ENCODE results near the gene USH1G.

The USH1G gene

DNA sequence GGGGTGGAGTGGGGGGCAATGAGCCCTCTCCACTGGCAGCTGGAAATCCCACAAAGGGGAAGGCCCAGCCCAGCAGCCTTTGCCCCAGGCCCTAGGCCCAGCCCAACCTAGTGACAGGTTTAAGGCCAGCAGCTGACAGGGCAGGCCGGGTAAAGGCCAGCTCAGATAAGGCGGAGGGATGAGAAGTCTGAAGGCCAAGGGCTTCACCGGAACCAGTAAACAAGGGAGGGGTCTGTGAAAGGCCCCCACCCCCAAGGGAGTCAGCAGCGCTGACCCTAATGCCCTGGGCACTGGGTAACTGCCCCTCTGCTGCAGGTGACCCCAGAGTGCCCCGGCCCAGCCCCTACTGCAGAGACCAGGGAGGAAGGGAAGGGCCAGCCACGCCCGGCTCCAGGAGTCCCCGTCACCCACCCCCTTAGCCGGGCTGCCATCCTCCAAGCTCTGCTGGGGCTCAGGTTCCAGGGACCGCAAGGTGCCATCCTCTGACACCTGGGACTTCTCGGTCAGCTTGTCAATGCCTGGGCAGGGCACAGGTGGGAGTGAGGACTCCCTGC lies 30.2 kb upstream of the USH1G start:
- DNase-seq: no peak

DNA sequence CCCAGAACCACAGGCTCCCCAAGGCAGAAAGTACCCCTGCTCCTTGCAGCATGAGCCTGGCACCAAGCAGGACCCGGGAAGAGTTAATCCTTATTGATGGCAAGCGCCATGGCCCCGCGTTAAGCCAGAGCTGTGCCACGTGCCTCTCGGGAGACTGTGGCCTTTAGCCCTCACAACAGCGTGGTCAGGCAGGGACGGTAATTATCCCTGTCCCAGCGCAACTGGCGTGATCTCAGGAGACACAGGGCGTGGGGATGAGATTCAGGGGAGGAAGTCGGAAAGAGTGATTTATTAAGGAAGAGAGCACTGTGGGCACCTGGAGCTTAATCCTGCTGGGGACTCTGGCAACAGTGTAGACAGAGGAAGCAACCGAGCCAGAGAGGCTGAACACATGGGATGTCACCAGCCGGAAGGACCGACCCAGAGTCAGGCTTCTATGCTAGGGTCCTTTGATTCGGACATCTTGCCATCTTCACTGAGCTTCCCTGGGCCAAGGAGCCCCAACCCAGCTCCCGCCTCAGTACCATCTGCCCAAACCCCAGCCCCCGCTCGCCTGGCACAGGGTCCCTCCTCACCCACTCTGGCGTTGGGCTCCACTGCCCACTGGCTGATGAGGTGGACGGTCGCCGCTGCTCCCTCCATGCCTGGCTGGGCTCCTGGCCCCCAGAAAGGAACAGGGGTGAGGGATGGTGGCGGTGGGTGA lies 29.5 kb upstream of the USH1G start:
- no peak for DNase-seq

DNA sequence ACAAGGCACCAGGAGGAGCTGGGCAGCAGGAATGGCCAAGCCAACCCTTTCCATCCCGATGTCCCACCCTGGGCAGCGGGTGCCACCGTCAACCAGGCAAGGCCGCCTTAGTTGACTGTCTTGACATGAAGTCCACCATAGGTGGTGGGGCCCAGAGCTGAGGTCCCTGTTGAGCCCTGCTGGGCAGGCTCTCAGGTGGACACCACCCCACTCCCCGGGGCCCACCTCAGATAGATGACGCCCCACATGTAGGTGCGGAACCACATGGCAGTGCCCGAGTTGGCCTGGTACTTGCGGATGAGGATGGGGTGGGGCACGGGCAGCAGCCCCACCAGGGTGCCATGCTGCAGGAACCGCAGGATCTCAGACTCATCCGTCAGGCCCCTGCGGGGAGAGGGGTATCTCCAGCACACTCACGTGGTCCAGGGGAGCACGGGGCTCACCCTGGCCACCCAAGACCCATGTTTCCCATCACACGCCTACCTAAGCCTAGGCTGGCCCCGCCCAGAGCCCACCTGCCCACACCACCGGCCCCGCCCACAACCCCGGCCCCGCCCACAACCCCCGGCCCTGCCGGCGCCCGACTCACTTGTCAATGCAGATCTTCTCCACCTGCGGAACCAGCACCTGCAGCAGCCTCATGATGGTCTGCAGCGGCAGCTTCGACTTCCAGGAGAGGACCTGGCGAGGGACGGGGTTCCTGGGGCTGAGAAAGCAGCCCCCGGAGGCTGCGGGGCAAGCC lies 28.8 kb upstream of the USH1G start:
- DNase-seq: no peak

DNA sequence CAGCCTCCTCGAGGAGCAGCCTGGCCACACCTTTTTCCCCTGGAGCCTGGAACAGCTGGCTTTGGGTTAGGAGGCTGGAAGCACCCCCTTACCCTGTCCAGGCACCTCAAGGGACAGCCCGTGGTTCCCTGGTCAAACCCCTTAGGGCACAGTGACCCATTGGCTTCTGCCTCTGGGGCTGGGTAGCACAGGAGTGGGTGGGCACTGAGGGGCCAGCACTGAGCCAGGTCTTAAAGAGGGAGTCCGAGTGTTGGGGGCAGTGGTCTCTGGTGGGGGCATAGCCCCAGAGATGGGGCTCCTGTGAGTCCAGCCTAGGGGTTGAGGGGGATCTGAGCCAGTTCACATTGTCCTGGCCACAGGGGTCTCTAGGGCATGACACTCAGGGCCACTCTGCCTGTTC lies 28.0 kb upstream of the USH1G start:
- no peak for DNase-seq

DNA sequence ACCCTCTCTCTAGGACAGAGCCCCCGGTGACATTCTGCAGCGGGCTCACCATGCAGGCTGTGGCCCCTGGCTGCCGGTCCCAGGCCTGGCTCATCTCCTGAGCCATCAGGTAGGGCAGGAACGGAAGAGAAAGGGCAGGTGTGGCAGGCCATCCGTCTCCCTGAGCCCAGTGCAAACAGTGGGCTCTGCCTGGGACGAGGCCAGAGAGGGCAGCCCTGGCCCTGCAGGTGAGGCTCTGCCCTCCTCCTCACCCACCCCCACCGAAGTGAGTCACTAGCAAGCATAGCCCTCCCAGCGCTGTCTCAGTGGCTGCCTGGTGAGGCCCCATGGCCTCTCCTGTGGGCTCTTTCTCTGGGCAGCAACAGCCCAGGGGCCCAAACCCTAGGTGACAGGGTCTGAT lies 27.2 kb upstream of the USH1G start:
- DNase-seq: no peak

DNA sequence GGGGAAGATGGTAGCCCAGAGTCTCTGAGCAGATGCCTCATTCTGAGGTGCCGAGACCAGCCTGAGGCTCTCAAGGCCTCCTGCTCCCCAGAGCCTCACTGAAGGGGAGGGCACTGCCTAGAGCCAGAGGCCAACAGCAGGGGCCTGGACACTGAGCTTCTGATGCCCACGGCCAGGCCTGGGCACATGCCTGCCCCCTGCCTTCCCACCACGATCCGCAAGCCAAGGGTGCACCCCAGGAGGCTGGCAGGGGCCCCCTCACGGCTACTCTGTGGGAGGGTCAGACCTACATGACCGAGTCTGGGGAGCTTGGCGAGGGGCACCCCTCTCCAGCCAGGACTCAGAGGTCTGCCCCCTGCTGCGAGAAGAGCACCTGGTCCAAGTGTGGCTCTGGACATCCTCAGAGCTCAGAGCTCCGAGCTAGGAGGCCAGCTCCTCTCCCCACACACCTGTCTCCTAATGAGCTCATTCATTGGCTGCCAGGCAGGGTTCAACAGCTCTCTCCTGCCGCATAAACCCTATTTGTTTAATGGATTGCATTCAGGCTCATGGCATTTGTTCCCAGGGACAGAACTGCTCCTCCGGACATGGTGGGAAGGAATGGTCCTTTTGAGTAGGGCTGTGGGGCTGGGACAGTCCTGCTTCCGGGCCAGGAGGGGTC lies 26.5 kb upstream of the USH1G start:
- no peak for DNase-seq

DNA sequence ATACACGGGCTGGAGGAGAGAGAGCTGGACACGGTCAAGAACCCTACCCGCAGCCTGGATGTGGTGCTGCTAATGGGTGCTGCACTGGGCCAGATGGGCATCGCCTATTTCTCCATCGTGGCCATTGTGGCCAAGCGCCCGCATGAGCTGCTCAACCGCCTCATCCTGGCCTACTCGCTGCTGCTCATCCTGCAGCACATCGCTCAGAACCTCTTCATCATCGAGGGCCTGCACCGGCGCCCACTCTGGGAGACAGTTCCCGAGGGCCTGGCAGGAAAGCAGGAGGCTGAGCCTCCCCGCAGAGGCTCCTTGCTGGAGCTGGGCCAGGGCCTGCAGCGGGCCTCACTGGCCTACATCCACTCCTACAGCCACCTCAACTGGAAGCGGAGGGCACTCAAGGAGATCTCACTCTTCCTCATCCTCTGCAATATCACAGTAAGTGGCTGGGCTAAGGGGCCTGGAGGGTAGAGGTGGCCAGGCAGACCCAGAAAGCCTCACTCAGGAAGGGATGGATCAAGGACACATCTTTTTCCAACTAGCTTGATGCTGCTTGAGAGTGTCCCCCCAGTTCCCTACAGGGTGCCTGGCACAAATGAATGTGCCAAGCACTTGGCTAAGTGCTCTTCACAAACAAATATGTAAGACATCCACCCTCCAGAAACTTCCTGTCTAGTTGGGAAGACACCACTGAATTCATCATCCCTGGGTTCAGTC lies 24.1 kb upstream of the USH1G start:
- DNase-seq: no peak

DNA sequence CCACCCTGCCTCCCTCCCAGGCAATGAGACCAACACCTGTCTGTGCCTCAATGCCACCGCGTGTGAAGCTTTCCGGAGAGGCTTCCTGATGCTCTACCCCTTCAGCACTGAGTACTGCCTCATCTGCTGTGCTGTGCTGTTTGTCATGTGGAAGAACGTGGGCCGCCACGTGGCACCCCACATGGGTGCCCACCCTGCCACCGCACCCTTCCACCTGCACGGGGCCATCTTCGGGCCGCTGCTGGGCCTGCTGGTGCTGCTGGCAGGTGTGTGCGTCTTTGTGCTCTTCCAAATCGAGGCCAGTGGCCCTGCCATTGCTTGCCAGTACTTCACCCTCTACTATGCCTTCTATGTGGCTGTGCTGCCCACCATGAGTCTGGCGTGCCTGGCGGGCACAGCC lies 23.6 kb upstream of the USH1G start:
- DNase-seq: no peak

DNA sequence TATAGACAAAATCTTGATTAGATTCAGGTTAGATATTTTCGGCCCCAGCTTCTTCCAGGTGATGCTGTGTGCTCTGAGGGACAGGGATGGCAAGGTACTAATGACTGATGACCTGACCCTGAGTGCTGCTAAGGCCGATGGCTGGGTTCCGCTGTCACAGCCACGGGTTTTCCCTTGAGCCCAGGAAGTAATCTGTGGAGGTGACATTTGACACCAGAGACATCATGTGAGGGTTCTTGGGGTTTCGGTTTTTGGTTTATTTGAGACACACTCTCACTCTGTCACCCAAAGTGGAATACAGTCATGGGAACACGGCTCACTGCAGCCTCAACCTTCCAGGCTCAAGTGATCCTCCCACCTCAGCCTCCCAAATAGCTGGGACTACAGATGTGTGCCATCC lies 22.5 kb upstream of the USH1G start:
- DNase-seq: no peak

DNA sequence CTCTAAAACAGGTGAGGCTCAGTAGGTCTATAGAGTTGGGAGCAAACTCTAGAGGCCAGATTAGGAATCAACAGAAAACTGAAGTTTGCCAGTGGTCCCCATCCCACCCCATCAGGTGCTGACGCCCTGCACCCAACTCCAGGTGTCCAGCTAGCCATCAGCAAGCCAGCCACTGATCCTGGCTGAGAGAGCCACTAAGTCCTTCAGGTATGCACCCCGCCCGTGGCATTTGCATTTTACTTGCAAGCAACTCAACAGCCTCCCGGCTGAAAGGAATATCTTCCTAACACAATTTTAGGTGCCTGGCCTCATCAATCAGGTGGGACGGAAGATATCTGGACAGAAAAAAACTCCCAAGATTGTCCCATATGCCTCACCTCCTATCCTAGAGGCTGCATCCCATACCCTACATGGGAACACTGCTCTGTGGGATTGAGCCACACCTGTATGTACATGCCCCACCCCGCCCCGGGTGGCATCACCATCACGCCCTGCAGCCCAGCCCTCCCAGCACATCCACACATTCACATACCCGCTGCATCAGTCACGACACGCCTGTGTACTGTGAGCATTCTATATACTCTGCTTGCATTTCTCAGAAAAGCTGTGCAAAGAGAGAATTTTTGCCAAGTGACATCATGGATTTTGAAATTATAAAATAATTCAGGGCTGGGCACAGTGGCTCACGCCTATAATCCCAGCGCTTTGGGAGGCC lies 20.9 kb upstream of the USH1G start:
- DNase-seq: no peak

DNA sequence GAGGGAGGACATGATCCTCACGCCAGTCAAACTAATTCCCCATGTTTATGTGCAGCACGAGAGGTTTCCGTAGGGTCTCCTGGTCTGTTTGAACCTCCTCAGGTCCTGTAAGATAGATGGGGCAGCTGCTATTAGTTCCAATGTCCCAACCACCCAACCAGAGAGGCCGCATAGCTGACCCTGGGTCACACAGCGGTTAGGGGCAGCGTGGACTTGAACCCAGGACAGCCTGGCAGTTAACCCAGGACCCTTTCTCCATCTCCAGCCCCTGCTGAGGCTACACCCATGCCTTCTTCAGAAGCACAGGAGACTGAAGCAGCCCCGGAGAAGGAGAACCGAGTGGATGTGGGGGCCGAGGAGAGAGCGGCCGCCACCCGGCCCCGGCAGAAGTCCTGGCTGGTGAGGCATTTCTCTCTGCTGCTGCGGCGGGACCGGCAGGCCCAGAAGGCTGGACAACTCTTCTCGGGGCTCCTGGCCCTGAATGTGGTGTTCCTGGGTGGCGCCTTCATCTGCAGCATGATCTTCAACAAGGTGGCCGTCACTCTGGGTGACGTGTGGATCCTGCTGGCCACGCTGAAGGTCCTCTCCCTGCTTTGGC lies 18.2 kb upstream of the USH1G start:
- no peak for DNase-seq

DNA sequence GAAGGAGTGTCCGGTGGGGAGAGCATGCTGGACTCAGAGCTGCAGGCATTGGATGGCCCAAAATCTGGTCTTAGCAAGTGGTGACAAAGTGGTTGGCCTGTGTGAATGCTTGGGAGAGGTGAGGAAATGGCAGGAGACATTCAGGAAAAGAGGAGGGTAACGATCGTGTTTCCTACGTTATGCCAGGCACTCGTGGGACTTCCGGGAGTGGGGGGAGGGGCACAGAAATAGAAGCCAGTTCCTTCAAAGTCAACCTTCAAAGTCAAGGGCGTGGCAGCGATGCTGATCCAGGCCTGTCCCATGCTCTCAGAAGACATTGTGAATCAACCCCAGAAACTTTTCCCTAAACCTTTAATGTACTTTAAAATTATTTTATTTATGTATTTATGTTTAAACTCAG lies 16.5 kb upstream of the USH1G start:
- DNase-seq: no peak

DNA sequence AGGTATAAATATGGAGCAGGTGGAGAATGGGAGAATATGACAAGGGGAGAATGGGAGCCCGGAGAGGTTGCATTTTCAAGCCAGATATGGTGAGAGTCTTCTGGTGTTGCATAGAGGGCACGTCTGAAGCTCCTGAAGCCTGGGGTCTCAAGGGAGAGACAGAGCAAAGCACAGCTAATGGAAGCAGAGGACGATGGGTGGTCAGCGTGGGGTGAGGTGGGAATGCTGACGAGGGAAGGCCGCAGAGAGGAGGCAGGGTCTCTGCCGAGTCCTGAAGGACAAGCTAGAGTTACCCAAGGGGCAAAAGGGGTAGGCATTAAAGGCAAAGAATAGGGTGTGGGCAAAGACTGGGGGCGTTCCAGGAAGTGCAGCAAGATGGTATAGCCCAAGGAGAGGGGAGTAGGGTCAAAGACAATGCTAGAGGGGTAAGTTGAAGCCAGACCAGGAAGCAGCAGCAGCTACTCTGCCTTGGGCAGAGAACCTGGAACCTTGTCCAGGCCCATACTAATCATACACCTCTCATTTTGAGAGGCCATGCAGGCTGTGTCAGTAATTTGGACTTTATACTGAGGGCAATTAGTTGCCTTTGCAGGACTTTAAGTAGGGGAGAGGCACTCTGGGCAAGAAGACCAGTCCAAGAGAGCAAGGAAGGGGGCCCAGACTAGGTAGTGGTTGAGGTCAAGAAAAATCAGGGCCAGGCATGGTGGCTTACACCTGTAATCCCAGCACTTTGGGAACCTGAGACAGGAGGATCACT lies 15.3 kb upstream of the USH1G start:
- no peak for DNase-seq

DNA sequence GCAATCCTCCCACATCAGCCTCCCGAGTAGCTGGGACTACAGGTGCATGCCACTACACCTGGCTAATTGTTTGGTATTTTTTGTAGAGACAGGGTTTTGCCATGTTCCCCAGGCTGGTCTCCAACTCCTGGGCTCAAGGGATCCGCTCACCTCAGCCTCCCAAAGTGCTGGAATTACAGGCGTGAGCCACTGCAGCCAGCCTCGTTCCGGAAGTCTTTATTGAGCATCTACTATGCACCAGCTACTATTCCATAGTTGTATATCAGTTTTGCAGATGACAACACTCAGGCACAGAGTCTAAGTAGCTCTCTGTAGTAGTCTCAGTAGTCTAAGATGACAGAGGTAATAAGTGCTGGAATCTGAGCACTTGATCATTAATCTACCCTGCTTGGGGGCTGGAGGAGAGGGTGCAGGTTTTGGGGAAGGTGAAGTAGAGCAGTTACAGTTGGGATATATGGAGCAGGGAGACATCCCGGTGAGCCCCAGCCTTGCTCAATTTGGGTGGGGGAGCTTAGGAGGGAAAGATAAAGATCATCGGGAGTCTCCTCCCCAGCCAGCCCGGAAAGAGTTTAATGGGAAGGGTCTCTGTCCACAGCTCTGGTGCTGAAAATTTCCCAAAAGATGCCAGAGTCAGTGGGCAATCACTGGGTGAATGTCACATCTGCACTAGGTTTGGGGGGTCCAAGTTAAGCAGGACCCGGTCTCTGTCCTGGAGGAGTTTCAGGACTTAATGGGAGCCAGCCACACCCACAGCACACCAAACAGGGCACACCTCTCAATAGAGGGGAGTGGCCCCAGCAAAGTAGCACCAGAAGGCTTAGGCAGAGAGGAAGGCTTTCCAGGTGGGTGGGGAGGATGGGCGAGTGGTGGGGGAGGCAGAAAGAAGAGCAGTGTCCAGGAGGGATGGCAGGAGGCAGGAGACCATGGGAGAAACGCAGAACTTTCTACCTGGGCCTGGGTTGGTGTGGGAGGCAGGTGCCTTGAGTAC lies 14.3 kb upstream of the USH1G start:
- DNase-seq: no peak

DNA sequence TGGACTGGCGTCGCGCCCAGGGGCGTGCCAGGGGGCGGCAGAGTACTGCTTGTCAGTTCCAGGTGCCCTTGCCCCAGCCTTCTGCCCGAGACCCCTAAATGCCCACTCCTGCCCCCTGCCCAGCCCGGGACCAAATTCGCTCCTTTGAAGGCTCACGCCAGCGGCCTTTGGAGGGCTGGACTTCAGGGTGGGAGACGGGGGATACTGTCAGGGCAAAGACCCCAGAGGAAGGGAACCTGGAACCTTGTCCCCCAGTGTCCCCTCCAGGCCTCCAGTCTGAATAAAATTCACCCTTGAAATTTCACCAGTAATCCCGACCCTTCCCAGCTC lies 13.4 kb upstream of the USH1G start:
- no peak for DNase-seq

DNA sequence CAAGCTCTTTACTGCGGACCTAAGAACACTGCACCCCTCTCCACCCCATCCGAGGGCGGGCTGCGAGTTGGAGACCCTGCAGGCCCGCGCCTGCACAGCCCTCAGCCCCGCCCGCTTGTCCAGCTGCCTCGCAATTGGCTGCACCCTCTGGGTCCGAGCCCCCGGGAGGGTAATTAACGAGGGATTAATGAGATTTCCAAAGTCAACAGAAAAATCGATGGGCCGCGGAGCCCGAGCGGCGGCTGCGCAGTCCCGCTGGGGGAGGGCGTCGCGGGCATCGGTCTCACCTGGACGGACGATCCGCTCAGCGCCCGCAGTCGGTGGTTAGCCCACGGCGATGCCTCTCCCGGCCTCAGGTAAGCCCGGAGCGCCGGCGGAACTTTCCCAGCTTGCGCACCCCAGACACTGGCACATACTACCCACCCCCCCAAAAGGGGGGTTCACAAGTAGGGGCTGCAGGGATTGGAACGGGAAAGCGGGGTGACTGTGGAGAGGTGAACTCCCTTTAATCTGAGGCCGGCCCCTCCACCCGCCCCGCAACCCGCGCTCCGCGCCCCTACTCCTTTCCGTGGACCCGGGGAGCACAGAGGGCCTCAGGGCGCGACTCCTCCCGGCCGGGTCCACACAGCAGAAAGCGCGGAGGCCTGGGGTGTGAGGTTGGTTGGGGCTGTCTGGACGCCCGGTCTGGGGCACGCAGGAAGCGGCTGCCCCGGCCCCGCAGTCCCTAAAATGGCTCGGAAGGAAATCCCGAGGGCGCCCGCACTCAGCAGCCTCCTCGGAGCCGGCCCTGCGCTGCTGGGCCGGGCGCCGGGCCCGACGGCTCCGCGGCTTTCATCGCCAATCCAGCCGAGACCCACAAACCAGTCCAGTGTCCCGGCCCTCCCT lies 12.8 kb upstream of the USH1G start, which contains the start of gene OTOP3:
OTOP3 (plus strand) TSS at position 314 of the 885 bp plus-strand sequence; CDS start at position 338, 24 bp downstream.
- no peak for DNase-seq

DNA sequence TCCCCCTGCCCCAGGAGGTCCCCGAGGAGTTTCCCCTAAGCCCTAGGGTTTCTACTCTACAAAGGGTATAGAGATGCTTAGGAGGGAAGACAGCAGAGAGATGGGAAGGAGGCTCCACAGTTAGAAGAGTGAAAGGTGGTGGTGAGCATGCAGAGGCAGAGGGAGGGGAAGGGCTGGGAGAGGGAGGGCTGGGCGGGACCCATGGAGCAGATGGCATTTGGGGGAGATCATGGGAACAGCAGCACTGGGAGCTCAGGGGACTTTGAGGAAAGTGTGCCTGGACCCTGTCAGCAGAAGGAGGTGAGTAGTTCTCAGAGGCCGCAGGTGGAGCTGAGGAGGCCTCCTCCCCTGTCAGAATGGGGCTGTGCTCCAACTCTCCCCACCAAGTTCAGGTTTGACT lies 12.0 kb upstream of the USH1G start:
- no peak for DNase-seq

DNA sequence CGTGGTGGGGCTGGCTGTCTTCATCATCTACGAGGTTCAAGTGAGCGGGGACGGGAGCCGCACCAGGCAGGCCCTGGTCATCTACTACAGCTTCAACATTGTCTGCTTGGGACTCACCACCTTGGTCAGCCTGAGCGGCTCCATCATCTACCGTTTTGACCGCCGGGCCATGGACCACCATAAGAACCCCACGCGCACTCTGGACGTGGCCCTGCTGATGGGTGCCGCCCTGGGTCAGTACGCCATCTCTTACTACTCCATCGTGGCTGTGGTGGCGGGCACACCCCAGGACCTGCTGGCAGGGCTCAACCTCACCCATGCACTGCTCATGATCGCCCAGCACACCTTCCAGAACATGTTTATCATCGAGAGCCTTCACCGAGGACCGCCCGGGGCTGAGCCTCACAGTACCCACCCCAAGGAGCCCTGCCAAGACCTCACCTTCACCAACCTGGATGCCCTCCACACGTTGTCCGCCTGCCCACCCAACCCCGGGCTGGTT lies 7.5 kb upstream of the USH1G start:
- no peak for DNase-seq

DNA sequence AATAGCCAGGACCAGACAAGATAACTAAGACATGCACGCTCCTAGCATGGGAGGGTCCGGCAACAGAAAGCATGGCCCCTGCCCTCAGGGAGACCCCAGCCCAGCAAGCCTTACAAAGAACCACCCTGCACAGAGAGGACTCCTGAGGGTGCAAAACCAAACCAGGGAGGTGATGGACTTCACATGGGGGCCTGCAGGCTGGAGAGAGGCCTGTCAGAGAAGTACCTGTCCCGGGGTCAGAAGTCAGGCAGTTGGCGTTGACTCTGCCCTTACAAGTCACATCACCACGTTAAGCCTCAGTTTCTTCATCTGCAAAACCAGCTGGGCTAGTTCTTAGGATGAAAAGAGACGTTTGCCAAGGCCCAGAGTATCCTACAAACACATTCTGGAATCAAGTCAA lies 5.7 kb upstream of the USH1G start:
- DNase-seq: no peak

Data from CD4-positive, alpha-beta T cell treated with Interleukin-10 for 1 hour (primary cell).